OCI-LY7 (cell line): ENCODE measurements around the gene DUS3L.

Source experiments
- CTCF ChIP-seq: fragments of 200-600 bp; sonication (generic); conservative IDR thresholded peaks from 2 replicates; pipeline ENCODE4 v1.5.1; 2014; ENCODE audit warnings: mild to moderate bottlenecking, antibody characterized with exemption, low read length, moderate library complexity, mixed read lengths
- EZH2phosphoT487 ChIP-seq: fragments of 200-600 bp; sonication (generic); IDR thresholded peaks from 2 replicates; pipeline ENCODE4 v1.6.1; 2018; ENCODE audit warnings: low read depth, borderline replicate concordance, mild to moderate bottlenecking, mixed run types, antibody characterized with exemption, low read length, moderate library complexity, mixed read lengths

DNA sequence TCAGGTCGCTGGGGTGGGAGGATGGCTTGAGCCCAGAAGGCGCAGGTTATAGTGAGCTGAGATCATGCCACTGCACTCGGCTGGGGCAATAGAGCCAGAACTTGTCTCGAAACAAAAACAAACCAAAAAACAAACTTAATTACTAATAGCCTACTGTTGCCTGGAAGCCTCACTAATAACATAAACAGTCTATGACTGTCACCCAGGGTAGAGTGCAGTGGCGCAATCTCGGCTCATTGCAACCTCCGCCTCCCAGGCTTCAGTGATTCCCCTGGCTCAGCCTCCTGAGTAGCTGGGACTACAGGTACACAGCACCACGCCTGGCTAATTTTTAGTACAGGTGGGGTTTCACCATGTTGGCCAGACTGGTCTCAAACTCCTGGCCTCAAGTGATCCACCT is 52.5 kb downstream of the DUS3L start:
- TF ChIP-seq CTCF (no peak), EZH2phosphoT487 (no peak)
